Keratinocyte (primary cell): ENCODE results near the gene PNKP.

Source experiments
- EZH2 ChIP-seq: IDR thresholded peaks from one replicate; pipeline ENCODE4 v1.6.1; 2012; ENCODE audit warnings: inconsistent platforms, mild to moderate bottlenecking, low read length, moderate library complexity
- TF ChIP-seq, protein P1 (sequence below), 3 experiments: IDR thresholded peaks in 1 of 3; conservative IDR thresholded peaks in 1 of 3; optimal IDR thresholded peaks in 1 of 3; 2 replicates in 2 of 3; 3 replicates in 1 of 3; pipeline versions ENCODE3 to v1.5.1; 2011; ENCODE audit warnings: low read length in 3 of 3, mild to moderate bottlenecking in 3 of 3, moderate library complexity in 2 of 3, control low read depth in 1 of 3, inconsistent platforms in 1 of 3; ENCODE audit not compliant: insufficient read depth in 2 of 3; ENCODE audit errors: extremely low read depth in 1 of 3

DNA sequence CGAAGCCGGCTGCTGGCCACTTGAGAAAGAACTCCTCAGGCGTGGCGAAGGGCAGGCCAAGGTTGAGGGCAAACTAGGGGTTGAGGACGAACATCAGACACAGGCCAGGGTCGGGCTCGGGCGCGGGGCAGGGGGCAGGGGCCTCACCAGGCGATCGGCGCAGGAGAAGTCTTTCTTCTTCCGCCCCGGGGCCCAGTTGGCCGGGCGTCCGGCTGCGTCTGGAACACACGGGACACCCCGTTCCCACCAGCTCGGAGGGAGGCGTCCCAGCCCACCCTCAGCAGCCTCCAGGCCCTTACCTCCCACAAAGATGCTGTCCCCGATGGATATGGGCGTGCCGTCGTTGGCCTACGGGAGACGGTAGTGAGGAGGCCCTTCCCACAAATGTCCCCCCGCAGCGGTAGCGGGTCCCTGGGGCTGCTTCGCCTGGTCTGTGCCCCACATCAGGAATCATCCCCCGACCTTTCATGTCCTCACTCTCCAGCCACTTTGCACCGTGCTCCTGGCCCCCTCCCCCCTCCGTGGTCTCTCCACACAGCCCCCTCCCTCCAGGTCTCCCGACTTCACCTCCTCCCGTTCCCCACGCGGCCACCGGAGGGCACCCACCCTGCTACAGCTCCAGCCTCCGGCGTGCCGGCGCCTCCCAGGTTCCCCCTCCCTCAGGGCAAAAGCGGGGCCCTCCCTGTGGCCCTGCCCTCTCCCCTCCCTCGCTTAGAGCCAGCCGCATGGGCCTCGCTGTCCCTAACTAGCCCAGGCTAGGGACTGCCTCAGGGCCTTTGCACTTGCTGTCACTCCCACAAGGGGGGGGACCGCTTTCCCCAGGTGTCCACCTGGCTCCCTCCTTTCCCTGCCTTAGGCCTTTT is 4.8 kb downstream of the PNKP start:
- TF ChIP-seq, protein P1, sequence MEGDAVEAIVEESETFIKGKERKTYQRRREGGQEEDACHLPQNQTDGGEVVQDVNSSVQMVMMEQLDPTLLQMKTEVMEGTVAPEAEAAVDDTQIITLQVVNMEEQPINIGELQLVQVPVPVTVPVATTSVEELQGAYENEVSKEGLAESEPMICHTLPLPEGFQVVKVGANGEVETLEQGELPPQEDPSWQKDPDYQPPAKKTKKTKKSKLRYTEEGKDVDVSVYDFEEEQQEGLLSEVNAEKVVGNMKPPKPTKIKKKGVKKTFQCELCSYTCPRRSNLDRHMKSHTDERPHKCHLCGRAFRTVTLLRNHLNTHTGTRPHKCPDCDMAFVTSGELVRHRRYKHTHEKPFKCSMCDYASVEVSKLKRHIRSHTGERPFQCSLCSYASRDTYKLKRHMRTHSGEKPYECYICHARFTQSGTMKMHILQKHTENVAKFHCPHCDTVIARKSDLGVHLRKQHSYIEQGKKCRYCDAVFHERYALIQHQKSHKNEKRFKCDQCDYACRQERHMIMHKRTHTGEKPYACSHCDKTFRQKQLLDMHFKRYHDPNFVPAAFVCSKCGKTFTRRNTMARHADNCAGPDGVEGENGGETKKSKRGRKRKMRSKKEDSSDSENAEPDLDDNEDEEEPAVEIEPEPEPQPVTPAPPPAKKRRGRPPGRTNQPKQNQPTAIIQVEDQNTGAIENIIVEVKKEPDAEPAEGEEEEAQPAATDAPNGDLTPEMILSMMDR (optimal IDR thresholded peaks at IDR 0.05 in 1 of 3, IDR thresholded peaks at IDR 0.05 in 1 of 3, conservative IDR thresholded peaks at IDR 0.05 in 1 of 3; ENCODE audit: extremely low read depth in 1 of 3, insufficient read depth in 2 of 3, low read length in 3 of 3) = peak in 2 of 3 experiments; percentile 11 to 41
- no peak for TF ChIP-seq EZH2
